ENCODE measurements around the gene RASSF8.

Gene RASSF8

DNA sequence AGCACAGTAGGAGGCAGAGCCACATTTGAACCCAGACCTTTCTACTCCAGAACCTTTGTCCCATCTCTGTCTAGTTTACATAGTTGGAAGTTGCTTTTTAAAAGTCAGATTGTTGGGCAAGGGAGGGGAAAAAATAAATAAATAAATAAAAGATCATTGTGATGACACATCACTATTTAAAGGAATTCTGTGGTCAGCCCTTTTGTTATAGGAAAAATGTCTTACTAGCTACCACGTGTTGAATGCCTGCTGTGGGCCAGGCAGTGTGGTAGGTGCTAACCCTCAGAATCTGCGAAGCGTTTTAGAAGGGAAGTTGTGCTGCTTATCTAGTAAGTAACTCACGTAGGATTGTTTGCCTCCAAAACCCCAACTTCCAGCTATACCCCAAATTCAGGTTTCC is 104.1 kb downstream of the RASSF8 start:
- no peak for TF ChIP-seq EZH2phosphoT487 (IDR thresholded peaks at IDR 0.05; ENCODE audit: borderline replicate concordance)
- TF ChIP-seq, protein P1, sequence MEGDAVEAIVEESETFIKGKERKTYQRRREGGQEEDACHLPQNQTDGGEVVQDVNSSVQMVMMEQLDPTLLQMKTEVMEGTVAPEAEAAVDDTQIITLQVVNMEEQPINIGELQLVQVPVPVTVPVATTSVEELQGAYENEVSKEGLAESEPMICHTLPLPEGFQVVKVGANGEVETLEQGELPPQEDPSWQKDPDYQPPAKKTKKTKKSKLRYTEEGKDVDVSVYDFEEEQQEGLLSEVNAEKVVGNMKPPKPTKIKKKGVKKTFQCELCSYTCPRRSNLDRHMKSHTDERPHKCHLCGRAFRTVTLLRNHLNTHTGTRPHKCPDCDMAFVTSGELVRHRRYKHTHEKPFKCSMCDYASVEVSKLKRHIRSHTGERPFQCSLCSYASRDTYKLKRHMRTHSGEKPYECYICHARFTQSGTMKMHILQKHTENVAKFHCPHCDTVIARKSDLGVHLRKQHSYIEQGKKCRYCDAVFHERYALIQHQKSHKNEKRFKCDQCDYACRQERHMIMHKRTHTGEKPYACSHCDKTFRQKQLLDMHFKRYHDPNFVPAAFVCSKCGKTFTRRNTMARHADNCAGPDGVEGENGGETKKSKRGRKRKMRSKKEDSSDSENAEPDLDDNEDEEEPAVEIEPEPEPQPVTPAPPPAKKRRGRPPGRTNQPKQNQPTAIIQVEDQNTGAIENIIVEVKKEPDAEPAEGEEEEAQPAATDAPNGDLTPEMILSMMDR (conservative IDR thresholded peaks at IDR 0.05; ENCODE audit: low read length) = no peak
- H4K20me1 ChIP-seq (ENCODE audit: insufficient read depth, low read length, poor library complexity, severe bottlenecking) = no peaks in the 10 kb centered on the region
- no peaks in the 10 kb centered on the region for H3K9me2 ChIP-seq (replicated peaks; ENCODE audit: low read depth, low read length)
- H3F3A ChIP-seq (ENCODE audit: low read depth) = no peaks in the 10 kb centered on the region
- no peak overlapping the region for H2AFZ ChIP-seq (ENCODE audit: low read length)
- no peaks in the 10 kb centered on the region for H3K79me2 ChIP-seq (ENCODE audit: insufficient read depth, low read length)
- no peak overlapping the region for H3K4me2 ChIP-seq (ENCODE audit: low read depth, low read length, poor library complexity, severe bottlenecking)
- no peak overlapping the region for H3K4me3 ChIP-seq (ENCODE audit: low read length, poor library complexity, severe bottlenecking)
- no peaks in the 10 kb centered on the region for H3K9me3 ChIP-seq (ENCODE audit: insufficient read depth, low read depth, low read length)
- H3K27me3 ChIP-seq (ENCODE audit: insufficient read depth, low read length, poor library complexity, severe bottlenecking) = no peaks in the 10 kb centered on the region
- H3K9ac ChIP-seq (ENCODE audit: low read depth, low read length, poor library complexity, severe bottlenecking) = no peak overlapping the region
- no peaks in the 10 kb centered on the region for H3K4me1 ChIP-seq (ENCODE audit: insufficient read depth, low read length, poor library complexity, severe bottlenecking)
- 0 out of 2 replicates have a peak, but pooled peaks cover 3% of the 10 kb centered on the region for H3K36me3 ChIP-seq (ENCODE audit: insufficient read depth, low read length)

DNA sequence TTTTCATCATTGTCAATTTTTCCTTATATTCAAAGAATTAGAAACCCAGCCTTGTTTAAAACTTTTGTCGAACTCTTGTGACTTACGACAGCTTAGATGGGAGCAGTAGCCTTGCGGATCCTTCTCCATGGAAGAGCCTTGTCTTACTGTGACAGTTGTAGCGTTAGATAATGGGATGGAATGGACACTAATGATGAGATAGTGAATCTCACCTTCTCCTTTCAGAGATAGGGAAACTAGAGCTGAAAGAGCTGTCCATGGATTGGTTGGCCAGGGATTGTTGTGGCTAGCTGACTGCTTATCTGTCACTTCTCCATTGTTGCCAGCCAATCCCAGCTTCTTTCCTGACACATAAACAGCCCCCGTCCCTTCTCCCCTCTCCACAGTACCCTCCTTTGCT is 107.0 kb downstream of the RASSF8 start:
- Histone ChIP-seq H3K4me3 (ENCODE audit: low read length, poor library complexity, severe bottlenecking) (no peak overlapping the region), H3K36me3 (ENCODE audit: insufficient read depth, low read length) (no peaks in the 10 kb centered on the region), H3K27me3 (ENCODE audit: insufficient read depth, low read length, poor library complexity, severe bottlenecking) (no peaks in the 10 kb centered on the region), H3K9me3 (ENCODE audit: insufficient read depth, low read depth, low read length) (no peaks in the 10 kb centered on the region), H3F3A (ENCODE audit: low read depth) (no peaks in the 10 kb centered on the region), H3K9ac (ENCODE audit: low read depth, low read length, poor library complexity, severe bottlenecking) (no peak overlapping the region), H4K20me1 (ENCODE audit: insufficient read depth, low read length, poor library complexity, severe bottlenecking) (no peaks in the 10 kb centered on the region), H3K4me1 (ENCODE audit: insufficient read depth, low read length, poor library complexity, severe bottlenecking) (no peaks in the 10 kb centered on the region), H2AFZ (ENCODE audit: low read length) (no peak overlapping the region), H3K4me2 (ENCODE audit: low read depth, low read length, poor library complexity, severe bottlenecking) (no peak overlapping the region), H3K79me2 (ENCODE audit: insufficient read depth, low read length) (no peaks in the 10 kb centered on the region), H3K9me2 (replicated peaks; ENCODE audit: low read depth, low read length) (no peaks in the 10 kb centered on the region)
- TF ChIP-seq, protein P1 (conservative IDR thresholded peaks at IDR 0.05; ENCODE audit: low read length) = no peak

DNA sequence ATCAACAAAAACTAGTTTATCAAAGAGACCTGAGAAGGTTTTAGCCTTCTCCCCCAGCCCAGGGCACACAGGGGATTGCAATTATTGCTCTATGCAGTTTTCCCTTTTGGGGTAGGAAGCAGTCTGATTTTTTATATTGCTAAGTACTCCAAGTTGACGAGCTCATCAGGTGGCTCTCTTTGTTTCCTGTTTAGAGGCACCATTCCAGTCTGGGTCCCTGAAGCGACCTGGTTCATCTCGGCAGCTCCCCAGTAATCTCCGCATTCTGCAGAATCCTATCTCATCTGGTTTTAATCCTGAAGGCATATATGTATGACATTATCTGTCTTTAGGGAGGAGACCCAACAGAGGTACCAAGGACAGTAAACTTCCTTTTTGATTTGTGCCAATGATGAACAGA is 110.0 kb downstream of the RASSF8 start:
- Histone ChIP-seq H3K4me3 (ENCODE audit: low read length, poor library complexity, severe bottlenecking) (no peak overlapping the region), H3K79me2 (ENCODE audit: insufficient read depth, low read length) (no peaks in the 10 kb centered on the region), H3K27me3 (ENCODE audit: insufficient read depth, low read length, poor library complexity, severe bottlenecking) (no peaks in the 10 kb centered on the region), H3K9ac (ENCODE audit: low read depth, low read length, poor library complexity, severe bottlenecking) (no peak overlapping the region), H3K9me3 (ENCODE audit: insufficient read depth, low read depth, low read length) (no peaks in the 10 kb centered on the region), H3K9me2 (replicated peaks; ENCODE audit: low read depth, low read length) (no peaks in the 10 kb centered on the region), H3K4me1 (ENCODE audit: insufficient read depth, low read length, poor library complexity, severe bottlenecking) (no peaks in the 10 kb centered on the region), H3F3A (ENCODE audit: low read depth) (no peaks in the 10 kb centered on the region), H3K4me2 (ENCODE audit: low read depth, low read length, poor library complexity, severe bottlenecking) (no peak overlapping the region), H2AFZ (ENCODE audit: low read length) (no peak overlapping the region), H3K36me3 (ENCODE audit: insufficient read depth, low read length) (no peaks in the 10 kb centered on the region), H4K20me1 (ENCODE audit: insufficient read depth, low read length, poor library complexity, severe bottlenecking) (no peaks in the 10 kb centered on the region)
- TF ChIP-seq, protein P1 (conservative IDR thresholded peaks at IDR 0.05; ENCODE audit: low read length) = no peak
- no peak for TF ChIP-seq EZH2phosphoT487 (IDR thresholded peaks at IDR 0.05; ENCODE audit: borderline replicate concordance)

Measured in Loucy (cell line).